ENCODE data around the gene UBE2D2. TPM values are rescaled to one million over a fixed set of nuclear protein-coding genes. Genes with fewer than 3 reads are reported as not detected.
A peak's percentile ranks its signal among the peaks of the same experiment; 100 is the strongest.
"Not testable (repeated sequence)": the region's sequence is repeated elsewhere in the genome, so short reads cannot be mapped to it uniquely, and the experiment has no call there.

UBE2D2 gene
- total RNA-seq, 2 experiments from 2014 or later: 262 to 289 TPM

GRCh38 chr5:139566611-139567010 lies 5.5 kb downstream of the UBE2D2 start:
- H3K36me3 Mint-ChIP-seq (ENCODE audit: low read depth): peaks cover 57% of the 10 kb centered on the region
- ChIA-PET CTCF (interaction anchor here (0.6 to 6.7 kb wide), 5 partner anchors 9 to 152 kb away, joined by 3 to 63 read pairs (median 4); no protein-coding TSS in a partner anchor), POLR2A (interaction anchor here (0.6 to 6.2 kb wide), 2 partner anchors 8 to 26 kb away, joined by 3 to 40 read pairs; no protein-coding TSS in a partner anchor)
- H3K27me3 Mint-ChIP-seq: no peaks in the 10 kb centered on the region
- no peaks in the 10 kb centered on the region for H3K9me3 Mint-ChIP-seq (ENCODE audit: low read depth)
- H3K4me3 Mint-ChIP-seq: peak overlapping the region; percentile 31
- H3K27ac Mint-ChIP-seq: peak overlapping the region; percentile 99
- DNase-seq (no peak), ATAC-seq (no peak)
- H3K4me1 Mint-ChIP-seq: peaks cover 67% of the 10 kb centered on the region
- intact Hi-C loops (cut with DNase I, micrococcal nuclease): loop anchor here (10.0 kb wide), 2 partner anchors 548 to 1102 kb away; partner anchors contain the start of genes EGR1 (in 1 of the 2) and PURA (in 1 of the 2)

DNA sequence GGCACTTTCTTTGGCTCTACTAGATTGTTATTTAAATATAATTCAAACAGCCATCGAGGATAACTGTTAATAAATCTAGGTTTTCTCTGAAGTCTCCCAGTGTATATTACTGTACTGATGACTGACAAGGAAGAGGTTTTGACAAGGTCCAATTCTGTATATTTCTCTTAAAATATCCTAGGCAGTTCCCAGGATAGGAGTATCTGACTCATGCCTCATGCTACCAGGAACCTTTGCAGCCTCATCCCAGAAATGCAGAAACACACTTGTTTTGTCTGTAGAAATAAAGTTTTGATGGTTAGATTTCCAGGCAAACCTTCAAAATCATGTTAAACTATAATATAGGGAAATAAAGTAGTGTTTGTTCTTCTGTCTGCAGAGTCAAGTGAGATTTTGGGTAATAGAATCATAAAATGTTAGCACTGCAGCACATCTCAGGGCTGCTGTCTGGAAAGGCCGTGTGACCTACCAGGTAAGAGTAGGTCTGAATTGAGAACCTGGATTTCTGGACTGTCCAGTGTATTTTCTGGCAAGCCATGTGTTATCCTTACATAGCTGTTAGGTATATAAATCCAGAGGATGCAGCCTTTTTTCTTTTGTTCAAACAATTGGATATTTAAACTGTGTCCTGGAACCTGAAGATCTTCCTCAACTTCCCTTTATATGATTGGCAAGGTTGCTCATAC lies 8.3 kb downstream of the UBE2D2 start:
- peaks cover 46% of the 10 kb centered on the region for H3K36me3 Mint-ChIP-seq (ENCODE audit: low read depth)
- no peak overlapping the region for H3K4me3 Mint-ChIP-seq

DNA sequence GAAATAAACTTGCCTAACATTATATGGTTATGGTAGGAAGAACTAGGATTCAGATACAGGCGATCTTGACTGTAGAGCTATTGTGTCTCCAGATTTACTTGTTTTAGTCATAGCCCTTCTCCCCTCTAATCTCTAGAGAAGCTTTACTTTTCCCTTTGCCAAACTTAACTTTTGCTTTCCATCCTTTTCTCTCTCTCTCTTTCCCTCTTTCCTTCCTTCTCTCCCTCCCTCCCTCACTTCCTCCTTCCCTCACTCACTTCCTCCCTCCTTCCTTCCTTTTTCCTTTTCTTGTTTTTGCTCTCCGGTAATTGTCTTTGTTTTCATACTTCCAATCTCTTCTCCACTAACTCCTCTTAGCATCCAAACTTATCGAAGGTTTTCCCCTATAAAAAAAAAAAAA lies 10.4 kb downstream of the UBE2D2 start:
- no peaks in the 10 kb centered on the region for H3K9me3 Mint-ChIP-seq (ENCODE audit: low read depth)
- CTCF ChIA-PET: interaction anchor here (0.7 to 1.5 kb wide), 4 partner anchors 8 to 16 kb away, joined by 3 to 5 read pairs (median 4); partner anchors contain the start of gene UBE2D2
- DNase-seq (no peak), ATAC-seq (no peak)
- no peaks in the 10 kb centered on the region for H3K27me3 Mint-ChIP-seq
- H3K4me3 Mint-ChIP-seq: no peak overlapping the region
- peak overlapping the region; percentile 45 for H3K27ac Mint-ChIP-seq
- POLR2A ChIA-PET: interaction anchor here (0.6 to 0.7 kb wide), 2 partner anchors 38 to 1151 kb away, joined by 3 read pairs; no protein-coding TSS in a partner anchor
- peaks cover 77% of the 10 kb centered on the region for H3K4me1 Mint-ChIP-seq
- intact Hi-C loops (cut with DNase I, micrococcal nuclease): no loop called here
- peaks cover 32% of the 10 kb centered on the region for H3K36me3 Mint-ChIP-seq (ENCODE audit: low read depth)

More for the DNA sequence above, 8.3 kb downstream of the UBE2D2 start:
- Mint-ChIP-seq H3K27me3 (no peaks in the 10 kb centered on the region), H3K27ac (peak overlapping the region; percentile 18), H3K4me1 (peaks cover 75% of the 10 kb centered on the region), H3K9me3 (ENCODE audit: low read depth) (no peaks in the 10 kb centered on the region)
- ChIA-PET CTCF (interaction anchor here (0.5 to 1.2 kb wide), 2 partner anchors 37 to 74 kb away, joined by 3 to 6 read pairs; no protein-coding TSS in a partner anchor), POLR2A (no interaction called here)
- DNase-seq (no peak), ATAC-seq (no peak)
- intact Hi-C loops (cut with DNase I, micrococcal nuclease): loop anchor here (10.0 kb wide), 2 partner anchors 545 to 1105 kb away; partner anchors contain the start of genes EGR1 (in 1 of the 2) and PURA (in 1 of the 2)

- intact Hi-C loops (cut with DNase I, micrococcal nuclease): no loop called here
- Mint-ChIP-seq H3K36me3 (ENCODE audit: low read depth) (peaks cover 32% of the 10 kb centered on the region), H3K9me3 (ENCODE audit: low read depth) (no peaks in the 10 kb centered on the region), H3K27me3 (no peaks in the 10 kb centered on the region), H3K4me1 (peaks cover 77% of the 10 kb centered on the region), H3K4me3 (no peak overlapping the region), H3K27ac (no peak overlapping the region)
- DNase-seq (no peak), ATAC-seq (no peak)
- ChIA-PET CTCF (interaction anchor here (0.7 to 1.5 kb wide), 4 partner anchors 7 to 58 kb away, joined by 3 to 5 read pairs (median 4); partner anchors contain the start of gene UBE2D2), POLR2A (interaction anchor here (0.6 kb wide), 1 partner anchor 39 kb away, joined by 3 read pairs; no protein-coding TSS in a partner anchor)
Measured at GRCh38 chr5:139571966-139572365, 10.8 kb downstream of the UBE2D2 start.

GRCh38 chr5:139574641-139575312 lies 13.6 kb downstream of the UBE2D2 start:
- H3K27ac Mint-ChIP-seq: no peak overlapping the region
- peak; percentile 23 for ATAC-seq
- peaks cover 26% of the 10 kb centered on the region for H3K36me3 Mint-ChIP-seq (ENCODE audit: low read depth)
- CTCF ChIA-PET: interaction anchor here (0.5 to 3.8 kb wide), 20 partner anchors 9 to 987 kb away, joined by 3 to 63 read pairs (median 4); partner anchors contain the start of gene UBE2D2
- H3K27me3 Mint-ChIP-seq: no peaks in the 10 kb centered on the region
- H3K4me1 Mint-ChIP-seq: peaks cover 79% of the 10 kb centered on the region
- H3K4me3 Mint-ChIP-seq: no peak overlapping the region
- no peak for DNase-seq
- intact Hi-C loops (cut with DNase I, micrococcal nuclease): loop anchor here (1.0 to 5.0 kb wide), 5 partner anchors 9 to 137 kb away; partner anchors contain the start of genes DNAJC18 (in 1 of the 2) and UBE2D2 (in 1 of the 2)
- POLR2A ChIA-PET: interaction anchor here (0.5 to 2.8 kb wide), 2 partner anchors 11 to 24 kb away, joined by 8 to 40 read pairs; partner anchors contain the start of gene UBE2D2
- no peaks in the 10 kb centered on the region for H3K9me3 Mint-ChIP-seq (ENCODE audit: low read depth)

DNA sequence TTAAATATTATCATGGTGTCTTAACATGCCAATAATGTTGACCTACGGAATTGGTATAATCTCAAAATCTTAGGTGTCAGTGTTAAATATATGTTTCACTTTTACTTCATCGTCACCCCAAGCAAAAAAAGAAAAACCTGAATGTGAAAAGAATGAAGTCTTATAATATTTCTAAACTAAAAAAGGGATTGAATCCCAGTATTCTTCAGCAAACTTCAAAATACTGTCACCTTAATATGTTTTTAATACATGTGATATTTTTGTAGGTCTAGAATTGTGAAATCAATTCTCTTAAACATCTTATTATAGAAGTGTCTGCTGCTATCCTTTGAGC lies 14.1 kb downstream of the UBE2D2 start:
- Mint-ChIP-seq H3K9me3 (ENCODE audit: low read depth) (no peaks in the 10 kb centered on the region), H3K27ac (peak overlapping the region; percentile 72), H3K4me3 (no peak overlapping the region), H3K27me3 (no peaks in the 10 kb centered on the region), H3K36me3 (ENCODE audit: low read depth) (peaks cover 26% of the 10 kb centered on the region), H3K4me1 (peaks cover 78% of the 10 kb centered on the region)
- ChIA-PET CTCF (interaction anchor here (0.5 to 3.8 kb wide), 18 partner anchors 11 to 987 kb away, joined by 3 to 63 read pairs (median 4); partner anchors contain the start of gene UBE2D2), POLR2A (interaction anchor here (1.1 to 2.8 kb wide), 2 partner anchors 12 to 33 kb away, joined by 9 to 40 read pairs; partner anchors contain the start of gene UBE2D2)
- DNase-seq (no peak), ATAC-seq (no peak)
- intact Hi-C loops (cut with DNase I, micrococcal nuclease): loop anchor here (1.0 to 5.0 kb wide), 5 partner anchors 10 to 138 kb away; partner anchors contain the start of genes DNAJC18 (in 1 of the 2) and UBE2D2 (in 1 of the 2)

DNA sequence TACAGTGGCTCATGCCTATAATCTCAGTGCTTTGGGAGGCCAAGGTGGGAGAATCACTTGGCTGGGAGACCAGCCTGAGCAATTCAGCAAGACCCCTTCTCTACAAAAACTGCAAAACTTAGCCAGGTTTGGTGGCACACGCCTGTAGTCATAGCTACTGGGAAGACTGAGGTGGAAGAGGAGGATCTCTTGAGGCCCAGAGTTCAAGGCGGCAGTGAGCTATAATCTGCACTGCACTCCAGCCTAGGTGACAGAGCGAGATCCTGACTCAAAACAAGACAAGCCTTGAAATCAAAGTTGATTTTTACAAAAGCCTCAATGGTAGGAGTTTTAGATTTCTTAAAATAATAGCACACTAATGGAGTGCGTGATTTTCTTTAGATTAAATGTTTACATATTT lies 14.6 kb downstream of the UBE2D2 start:
- no peaks in the 10 kb centered on the region for H3K9me3 Mint-ChIP-seq (ENCODE audit: low read depth)
- peaks cover 27% of the 10 kb centered on the region for H3K36me3 Mint-ChIP-seq (ENCODE audit: low read depth)
- H3K4me3 Mint-ChIP-seq: no peak overlapping the region

DNA sequence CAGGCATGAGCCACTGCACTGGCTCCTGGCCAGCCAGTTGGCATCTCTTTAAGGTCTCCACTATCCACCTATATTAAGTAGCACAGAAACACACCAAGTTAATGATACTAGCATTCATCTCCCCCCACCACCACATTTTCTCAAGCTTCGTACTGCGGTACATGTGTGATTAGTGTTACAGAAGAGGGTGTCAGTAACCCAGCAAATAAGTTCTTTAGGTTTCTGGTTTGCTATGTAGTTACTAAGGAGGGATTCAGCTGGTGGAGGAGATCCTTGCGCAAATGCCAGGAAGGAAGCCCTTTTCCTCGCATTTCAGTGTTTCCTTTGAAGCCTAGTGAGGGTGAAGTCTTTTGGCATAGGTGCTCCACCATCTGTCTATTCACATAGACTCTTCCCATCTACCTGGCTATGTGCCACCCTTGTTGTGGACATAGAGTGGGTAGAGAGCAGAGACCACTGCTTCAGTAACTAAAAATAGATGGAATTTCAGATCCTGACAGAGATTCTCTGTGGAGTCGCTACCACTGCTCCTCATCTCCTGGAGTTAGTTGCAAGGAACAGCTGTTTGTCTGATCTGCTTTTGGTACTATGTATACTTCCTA lies 16.7 kb downstream of the UBE2D2 start:
- POLR2A ChIA-PET: no interaction called here
- peak overlapping the region; percentile 33 for H3K4me3 Mint-ChIP-seq
- H3K36me3 Mint-ChIP-seq (ENCODE audit: low read depth): peaks cover 23% of the 10 kb centered on the region
- CTCF ChIA-PET: interaction anchor here (0.5 to 1.7 kb wide), 5 partner anchors 11 to 334 kb away, joined by 3 to 4 read pairs (median 3); no protein-coding TSS in a partner anchor
- intact Hi-C loops (cut with DNase I, micrococcal nuclease): loop anchor here (2.0 to 5.0 kb wide), 4 partner anchors 35 to 163 kb away; partner anchors contain the start of gene DNAJC18 (in 1 of the 2)
- peak overlapping the region; percentile 72 for H3K27ac Mint-ChIP-seq
- DNase-seq (no peak), ATAC-seq (no peak)
- H3K9me3 Mint-ChIP-seq (ENCODE audit: low read depth): no peaks in the 10 kb centered on the region
- peaks cover 70% of the 10 kb centered on the region for H3K4me1 Mint-ChIP-seq
- H3K27me3 Mint-ChIP-seq: no peaks in the 10 kb centered on the region

More for the DNA sequence above, 14.6 kb downstream of the UBE2D2 start:
- Mint-ChIP-seq H3K4me1 (peaks cover 78% of the 10 kb centered on the region), H3K27me3 (no peaks in the 10 kb centered on the region), H3K27ac (peak overlapping the region; percentile 72)
- ATAC-seq: peak; percentile 81
- peak; percentile 67 for DNase-seq
- ChIA-PET CTCF (interaction anchor here (0.6 to 3.8 kb wide), 11 partner anchors 12 to 189 kb away, joined by 3 to 63 read pairs (median 4); partner anchors contain the start of gene UBE2D2), POLR2A (interaction anchor here (0.6 to 2.8 kb wide), 3 partner anchors 12 to 240 kb away, joined by 7 to 40 read pairs (median 9); partner anchors contain the start of gene UBE2D2)
- intact Hi-C loops (cut with DNase I, micrococcal nuclease): loop anchor here (1.0 to 5.0 kb wide), 7 partner anchors 10 to 161 kb away; partner anchors contain the start of genes DNAJC18 (in 1 of the 2) and UBE2D2 (in 1 of the 2)

- intact Hi-C loops (cut with DNase I, micrococcal nuclease): loop anchor here (5.0 kb wide), 2 partner anchors 34 to 141 kb away; partner anchors contain the start of gene DNAJC18 (in 1 of the 2)
- no peak for DNase-seq
- ChIA-PET CTCF (interaction anchor here (0.6 to 1.7 kb wide), 4 partner anchors 10 to 61 kb away, joined by 3 to 4 read pairs (median 4); no protein-coding TSS in a partner anchor), POLR2A (no interaction called here)
- no peak for ATAC-seq
- H3K4me3 Mint-ChIP-seq: no peak overlapping the region
- H3K4me1 Mint-ChIP-seq: peaks cover 73% of the 10 kb centered on the region
- H3K9me3 Mint-ChIP-seq (ENCODE audit: low read depth): no peaks in the 10 kb centered on the region
- H3K27me3 Mint-ChIP-seq: no peaks in the 10 kb centered on the region
- H3K27ac Mint-ChIP-seq: peak overlapping the region; percentile 72
- peaks cover 23% of the 10 kb centered on the region for H3K36me3 Mint-ChIP-seq (ENCODE audit: low read depth)
Measured at GRCh38 chr5:139578325-139578724, 17.2 kb downstream of the UBE2D2 start.

- CTCF ChIA-PET; H3K27me3 Mint-ChIP-seq; H3K27ac Mint-ChIP-seq; DNase-seq; H3K9me3 Mint-ChIP-seq (ENCODE audit: low read depth); H3K4me3 Mint-ChIP-seq; ATAC-seq; intact Hi-C loops (cut with DNase I, micrococcal nuclease): not testable (repeated sequence)
- Mint-ChIP-seq H3K4me1 (peaks cover 71% of the 10 kb centered on the region), H3K36me3 (ENCODE audit: low read depth) (peaks cover 29% of the 10 kb centered on the region)
- POLR2A ChIA-PET: interaction anchor here (0.6 kb wide), 3 partner anchors 18 to 173 kb away, joined by 3 to 5 read pairs (median 3); no protein-coding TSS in a partner anchor
Measured at GRCh38 chr5:139582181-139582580, 21.0 kb downstream of the UBE2D2 start.
